H9 (cell line): ENCODE data around the gene RNASET2. TPM values are rescaled to one million over a fixed set of nuclear protein-coding genes. Genes with fewer than 3 reads are reported as not detected.
A peak's percentile ranks its signal among the peaks of the same experiment; 100 is the strongest.

Experiments used
- DNase-seq: peaks from one replicate; pipeline ENCODE4 v3.0.0-alpha.2; 2017
- H2AFZ ChIP-seq: one replicate; pipeline ENCODE4 v1.6.1; 2013; ENCODE audit warnings: mild to moderate bottlenecking, low read length, control low read depth, moderate library complexity
- H2AK5ac ChIP-seq: 2 replicates; pipeline ENCODE4 v1.6.1; 2013; ENCODE audit warnings: low read length, control low read depth, mixed read lengths; ENCODE audit not compliant: insufficient read length
- H2BK120ac ChIP-seq: one replicate; pipeline ENCODE4 v1.6.1; 2013; ENCODE audit warnings: low read depth, mild to moderate bottlenecking, low read length, control low read depth, inconsistent platforms; ENCODE audit not compliant: poor library complexity, severe bottlenecking
- H2BK12ac ChIP-seq: 2 replicates; pipeline ENCODE4 v1.6.1; 2013; ENCODE audit warnings: low read length, control low read depth, mixed read lengths, low read depth; ENCODE audit not compliant: insufficient read length
- H2BK15ac ChIP-seq: 2 replicates; pipeline ENCODE4 v1.6.1; 2013; ENCODE audit warnings: low read depth, low read length, control low read depth
- H2BK20ac ChIP-seq: one replicate; pipeline ENCODE4 v1.6.1; 2013; ENCODE audit warnings: low read depth, mild to moderate bottlenecking, low read length, control low read depth, inconsistent platforms; ENCODE audit not compliant: poor library complexity, severe bottlenecking
- H2BK5ac ChIP-seq: 2 replicates; pipeline ENCODE4 v1.6.1; 2013; ENCODE audit warnings: low read length, control low read depth, mixed read lengths; ENCODE audit not compliant: insufficient read length
- H3K14ac ChIP-seq: 2 replicates; pipeline ENCODE4 v1.6.1; 2013; ENCODE audit warnings: low read length, control low read depth; ENCODE audit not compliant: insufficient read depth
- H3K18ac ChIP-seq: 2 replicates; pipeline ENCODE4 v1.6.1; 2013; ENCODE audit warnings: low read depth, mild to moderate bottlenecking, mixed read lengths, low read length, control low read depth; ENCODE audit not compliant: insufficient read length
- H3K23ac ChIP-seq: 2 replicates; pipeline ENCODE4 v1.6.1; 2013; ENCODE audit warnings: low read length, control low read depth, mixed read lengths, low read depth; ENCODE audit not compliant: insufficient read length
- H3K23me2 ChIP-seq: 2 replicates; pipeline ENCODE4 v1.6.1; 2013; ENCODE audit warnings: low read depth, mild to moderate bottlenecking, mixed read lengths, low read length, control low read depth; ENCODE audit not compliant: insufficient read length, poor library complexity, severe bottlenecking
- H3K27ac ChIP-seq: 2 replicates; pipeline ENCODE4 v1.5.1; 2013; ENCODE audit warnings: low read length, control low read depth, mixed read lengths, low read depth; ENCODE audit not compliant: insufficient read length
- H3K27me3 ChIP-seq: 2 replicates; pipeline ENCODE4 v1.6.1; 2013; ENCODE audit warnings: low read length, control low read depth, inconsistent platforms; ENCODE audit not compliant: insufficient read depth
- H3K4ac ChIP-seq: 2 replicates; pipeline ENCODE4 v1.6.1; 2013; ENCODE audit warnings: low read depth, mild to moderate bottlenecking, control low read depth, inconsistent platforms, low read length, moderate library complexity
- H3K4me1 ChIP-seq: 2 replicates; pipeline ENCODE4 v1.6.1; 2013; ENCODE audit warnings: low read length, control low read depth, inconsistent platforms; ENCODE audit not compliant: insufficient read depth
- H3K4me2 ChIP-seq: 2 replicates; pipeline ENCODE4 v1.6.1; 2013; ENCODE audit warnings: low read length, control low read depth, mixed read lengths; ENCODE audit not compliant: insufficient read length, insufficient read depth
- H3K56ac ChIP-seq: 2 replicates; pipeline ENCODE4 v1.6.1; 2013; ENCODE audit warnings: low read depth, mild to moderate bottlenecking, mixed read lengths, low read length, control low read depth; ENCODE audit not compliant: insufficient read length
- H3K79me1 ChIP-seq: 2 replicates; pipeline ENCODE4 v1.6.1; 2013; ENCODE audit warnings: low read depth, mild to moderate bottlenecking, moderate library complexity, low read length, control low read depth, inconsistent platforms; ENCODE audit not compliant: insufficient read depth, poor library complexity, severe bottlenecking
- H3K79me2 ChIP-seq: 2 replicates; pipeline ENCODE4 v1.6.1; 2013; ENCODE audit warnings: low read length, control low read depth, inconsistent platforms; ENCODE audit not compliant: insufficient read depth
- H3K9ac ChIP-seq: 2 replicates; pipeline ENCODE4 v1.6.1; 2013; ENCODE audit warnings: low read length, control low read depth, mixed read lengths; ENCODE audit not compliant: insufficient read length; ENCODE audit errors: extremely low read depth
- H3K9me3 ChIP-seq: one replicate; pipeline ENCODE4 v1.6.1; 2013; ENCODE audit warnings: low read depth, low read length, inconsistent platforms; ENCODE audit not compliant: control insufficient read depth
- H3T11ph ChIP-seq: one replicate; pipeline ENCODE4 v1.6.1; 2013; ENCODE audit warnings: mild to moderate bottlenecking, low read length, control low read depth, inconsistent platforms
- H4K20me1 ChIP-seq: one replicate; pipeline ENCODE4 v1.6.1; 2013; ENCODE audit not compliant: control insufficient read depth, insufficient read length, insufficient read depth
- H4K5ac ChIP-seq: 2 replicates; pipeline ENCODE4 v1.6.1; 2013; ENCODE audit warnings: low read depth, mild to moderate bottlenecking, mixed read lengths, low read length, control low read depth; ENCODE audit not compliant: insufficient read length
- H4K8ac ChIP-seq: replicated peaks from 2 replicates; pipeline ENCODE4 v1.6.1; 2013; ENCODE audit warnings: low read length, control low read depth, mixed read lengths, low read depth; ENCODE audit not compliant: insufficient read length
- H4K91ac ChIP-seq: 2 replicates; pipeline ENCODE4 v1.6.1; 2013; ENCODE audit warnings: low read depth, mild to moderate bottlenecking, moderate library complexity, mixed read lengths, low read length, control low read depth; ENCODE audit not compliant: insufficient read length
- H3K27ac Mint-ChIP-seq, 3 experiments: 2 replicates in 2 of 3; 3 replicates in 1 of 3; pipeline ENCODE4 v1.8.0; 2020 to 2021; ENCODE audit warnings: mixed read lengths in 3 of 3, mild to moderate bottlenecking in 1 of 3, moderate library complexity in 1 of 3
- H3K27me3 Mint-ChIP-seq: 2 replicates; pipeline ENCODE4 v1.8.0; 2021; ENCODE audit warnings: low read depth, mild to moderate bottlenecking, moderate library complexity, mixed read lengths
- H3K36me3 Mint-ChIP-seq, 3 experiments: 2 replicates in 2 of 3; 3 replicates in 1 of 3; pipeline ENCODE4 v1.8.0; 2020 to 2021; ENCODE audit warnings: low read depth in 3 of 3, mixed read lengths in 3 of 3; ENCODE audit not compliant: insufficient read depth in 1 of 3
- H3K4me1 Mint-ChIP-seq, 2 experiments: 2 replicates each; pipeline ENCODE4 v1.8.0; 2020; ENCODE audit warnings: mixed read lengths in 2 of 2
- H3K4me3 Mint-ChIP-seq, 2 experiments: 2 replicates in 1 of 2; 3 replicates in 1 of 2; pipeline ENCODE4 v1.8.0; 2020 to 2021; ENCODE audit warnings: mild to moderate bottlenecking in 2 of 2, mixed read lengths in 2 of 2, moderate library complexity in 1 of 2
- H3K9me3 Mint-ChIP-seq, 2 experiments: 2 replicates in 1 of 2; 3 replicates in 1 of 2; pipeline ENCODE4 v1.8.0; 2020; ENCODE audit warnings: mild to moderate bottlenecking in 2 of 2, mixed read lengths in 2 of 2, moderate library complexity in 1 of 2
- CTCF ChIP-seq: fragments of 200-600 bp; sonication (generic); conservative IDR thresholded peaks from 3 replicates; pipeline ENCODE4 v1.8.0; 2021; ENCODE audit warnings: antibody characterized with exemption, mild to moderate bottlenecking
- WGBS: extraction: QIAGEN DNeasy Blood & Tissue Kit; methylation state at CpG from one replicate; pipeline ENCODE4 v1.1.7; 2013; ENCODE audit warnings: missing lambda C conversion rate, low lambda C conversion rate, mixed read lengths; ENCODE audit not compliant: insufficient read length; ENCODE audit errors: extremely low coverage; 5-methylcytosine and 5-hydroxymethylcytosine counted together
- total RNA-seq: library from RNA; stranded (reverse); gene quantifications from 2 replicates; pipeline ENCODE4 v1.2.1, GENCODE V29; 2021

The RNASET2 gene
- total RNA-seq, 1 experiment from 2014 or later = 28.2 TPM

GRCh38 chr6:166901626-166902025, 54.7 kb downstream of the RNASET2 start:
- H3K79me1 ChIP-seq = no peaks in the 10 kb centered on the region
- no CpG with 5 or more reads among the region's 45 CpGs for WGBS
- H3K4ac ChIP-seq = no peak overlapping the region
- no peaks in the 10 kb centered on the region for H3K23me2 ChIP-seq
- no peak for DNase-seq
- no peak overlapping the region for H2BK120ac ChIP-seq
- no peak overlapping the region for H3K18ac ChIP-seq
- H2AK5ac ChIP-seq = no peak overlapping the region
- peaks cover 17 to 22% of the 10 kb centered on the region in 2 experiments for H3K4me1 Mint-ChIP-seq
- H3K27ac Mint-ChIP-seq = peak overlapping the region in 1 of 3 experiments; percentile 16; a peak in 1 of 7 replicates
- no peak for TF ChIP-seq CTCF
- no peak overlapping the region for H3T11ph ChIP-seq
- H4K20me1 ChIP-seq = no peaks in the 10 kb centered on the region
- no peak overlapping the region for H4K8ac ChIP-seq
- no peaks in the 10 kb centered on the region for H3K27me3 ChIP-seq
- no peaks in the 10 kb centered on the region; a peak in 1 of 5 replicates for H3K9me3 Mint-ChIP-seq
- H3K9me3 ChIP-seq = no peaks in the 10 kb centered on the region
- H3K27me3 Mint-ChIP-seq = peaks cover 38% of the 10 kb centered on the region
- no peak overlapping the region for H3K4me3 Mint-ChIP-seq
- 0 out of 2 replicates have a peak overlapping the region, but pooled peaks have one; percentile 32 for H3K14ac ChIP-seq
- H3K36me3 Mint-ChIP-seq = no peaks in the 10 kb centered on the region
- no peak overlapping the region for H2BK15ac ChIP-seq
- no peak overlapping the region for H2BK5ac ChIP-seq
- no peaks in the 10 kb centered on the region for H3K79me2 ChIP-seq
- H4K5ac ChIP-seq = no peak overlapping the region
- no peak overlapping the region for H2BK20ac ChIP-seq
- H3K23ac ChIP-seq = no peak overlapping the region
- H3K9ac ChIP-seq = no peak overlapping the region
- no peak overlapping the region for H3K4me2 ChIP-seq
- no peak overlapping the region for H2AFZ ChIP-seq
- no peak overlapping the region for H3K27ac ChIP-seq
- H4K91ac ChIP-seq = no peak overlapping the region
- H3K56ac ChIP-seq = no peak overlapping the region
- no peak overlapping the region for H2BK12ac ChIP-seq
- H3K4me1 ChIP-seq = no peaks in the 10 kb centered on the region; the same call in 1 of the 2 replicates
